ENCODE data around the gene PTPN1.
"Not testable (repeated sequence)": the region's sequence is repeated elsewhere in the genome, so short reads cannot be mapped to it uniquely, and the experiment has no call there.

PTPN1 gene

DNA sequence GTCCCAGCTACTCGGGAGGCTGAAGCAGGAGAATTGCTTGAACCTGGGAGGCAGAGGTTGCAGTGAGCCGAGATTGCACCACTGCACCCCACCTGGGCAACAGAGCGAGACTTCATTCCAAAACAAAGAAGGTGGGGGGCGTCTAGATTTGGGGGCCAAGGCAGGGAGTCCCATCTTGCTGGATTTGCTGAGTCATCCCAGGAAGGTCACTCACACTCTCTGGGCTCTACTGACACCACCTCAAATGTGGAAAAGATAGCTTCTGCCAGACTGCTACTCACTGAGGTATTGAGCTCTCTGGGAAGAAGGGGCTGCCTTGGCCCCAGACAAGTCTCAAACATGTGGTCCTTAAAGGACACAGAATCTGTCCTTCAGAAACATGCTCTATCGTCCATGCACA is 106.8 kb downstream of the PTPN1 start:
- Histone ChIP-seq H4K20me1 (ENCODE audit: control insufficient read depth, insufficient read depth, low read depth, low read length) (no peaks in the 10 kb centered on the region), H3K9me3 (ENCODE audit: control insufficient read depth, insufficient read depth, low read length) (peaks cover 3% of the 10 kb centered on the region; the same call in 1 of the 2 replicates), H3K27ac (ENCODE audit: low read depth, low read length) (no peak overlapping the region), H3F3A (ENCODE audit: control insufficient read depth, insufficient read depth) (no peaks in the 10 kb centered on the region), H3K4me2 (ENCODE audit: low read length) (no peak overlapping the region), H3K36me3 (ENCODE audit: control insufficient read depth, low read length) (no peaks in the 10 kb centered on the region), H3K4me1 (ENCODE audit: control insufficient read depth, low read length) (peaks cover 5% of the 10 kb centered on the region; the same call in 1 of the 2 replicates), H3K79me2 (ENCODE audit: control insufficient read depth, low read length) (no peaks in the 10 kb centered on the region), H3K27me3 (ENCODE audit: control insufficient read depth, low read length) (no peaks in the 10 kb centered on the region; the same call in 1 of the 2 replicates), H3K9me2 (replicated peaks; ENCODE audit: control insufficient read depth, low read length) (no peaks in the 10 kb centered on the region), H3K4me3 (ENCODE audit: low read length) (no peak overlapping the region)
- no peak for TF ChIP-seq EZH2phosphoT487 (IDR thresholded peaks at IDR 0.05; ENCODE audit: borderline replicate concordance, low read length)
- TF ChIP-seq, protein P1, sequence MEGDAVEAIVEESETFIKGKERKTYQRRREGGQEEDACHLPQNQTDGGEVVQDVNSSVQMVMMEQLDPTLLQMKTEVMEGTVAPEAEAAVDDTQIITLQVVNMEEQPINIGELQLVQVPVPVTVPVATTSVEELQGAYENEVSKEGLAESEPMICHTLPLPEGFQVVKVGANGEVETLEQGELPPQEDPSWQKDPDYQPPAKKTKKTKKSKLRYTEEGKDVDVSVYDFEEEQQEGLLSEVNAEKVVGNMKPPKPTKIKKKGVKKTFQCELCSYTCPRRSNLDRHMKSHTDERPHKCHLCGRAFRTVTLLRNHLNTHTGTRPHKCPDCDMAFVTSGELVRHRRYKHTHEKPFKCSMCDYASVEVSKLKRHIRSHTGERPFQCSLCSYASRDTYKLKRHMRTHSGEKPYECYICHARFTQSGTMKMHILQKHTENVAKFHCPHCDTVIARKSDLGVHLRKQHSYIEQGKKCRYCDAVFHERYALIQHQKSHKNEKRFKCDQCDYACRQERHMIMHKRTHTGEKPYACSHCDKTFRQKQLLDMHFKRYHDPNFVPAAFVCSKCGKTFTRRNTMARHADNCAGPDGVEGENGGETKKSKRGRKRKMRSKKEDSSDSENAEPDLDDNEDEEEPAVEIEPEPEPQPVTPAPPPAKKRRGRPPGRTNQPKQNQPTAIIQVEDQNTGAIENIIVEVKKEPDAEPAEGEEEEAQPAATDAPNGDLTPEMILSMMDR (IDR thresholded peaks at IDR 0.05; ENCODE audit: low read depth, low read length, poor library complexity, severe bottlenecking): no peak

DNA sequence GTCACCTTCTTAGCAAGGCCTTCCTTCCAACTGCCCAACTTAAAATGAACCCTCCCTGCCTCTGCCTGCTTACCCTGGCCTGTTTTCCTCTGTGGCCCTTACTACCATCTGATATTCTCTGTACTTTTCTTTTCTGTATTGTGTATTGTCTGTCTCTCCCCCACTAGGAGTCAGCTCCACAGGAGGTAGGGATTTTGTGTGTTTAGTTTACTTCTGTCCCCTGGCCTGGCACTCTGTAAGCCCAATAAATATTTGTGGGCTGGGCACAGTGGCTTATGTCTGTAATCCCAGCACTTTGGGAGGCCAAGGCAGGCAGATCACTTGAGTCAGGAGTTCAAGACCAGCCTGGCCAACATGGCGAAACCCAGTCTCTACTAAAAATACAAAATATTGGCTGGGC is 108.4 kb downstream of the PTPN1 start:
- no peak overlapping the region for H3K4me3 ChIP-seq (ENCODE audit: low read length)
- H3K9me2 ChIP-seq (replicated peaks; ENCODE audit: control insufficient read depth, low read length): no peaks in the 10 kb centered on the region
- no peaks in the 10 kb centered on the region for H3K79me2 ChIP-seq (ENCODE audit: control insufficient read depth, low read length)
- TF ChIP-seq, protein P1 (IDR thresholded peaks at IDR 0.05; ENCODE audit: low read depth, low read length, poor library complexity, severe bottlenecking): no peak
- no peak for TF ChIP-seq EZH2phosphoT487 (IDR thresholded peaks at IDR 0.05; ENCODE audit: borderline replicate concordance, low read length)
- no peak overlapping the region for H3K27ac ChIP-seq (ENCODE audit: low read depth, low read length)
- no peaks in the 10 kb centered on the region; the same call in 1 of the 2 replicates for H3K27me3 ChIP-seq (ENCODE audit: control insufficient read depth, low read length)
- H3F3A ChIP-seq (ENCODE audit: control insufficient read depth, insufficient read depth): no peaks in the 10 kb centered on the region
- H4K20me1 ChIP-seq (ENCODE audit: control insufficient read depth, insufficient read depth, low read depth, low read length): no peaks in the 10 kb centered on the region
- H3K9me3 ChIP-seq (ENCODE audit: control insufficient read depth, insufficient read depth, low read length): peaks cover 3% of the 10 kb centered on the region; the same call in 1 of the 2 replicates
- H3K4me2 ChIP-seq (ENCODE audit: low read length): no peak overlapping the region
- no peaks in the 10 kb centered on the region for H3K36me3 ChIP-seq (ENCODE audit: control insufficient read depth, low read length)
- H3K4me1 ChIP-seq (ENCODE audit: control insufficient read depth, low read length): peaks cover 5% of the 10 kb centered on the region; the same call in 1 of the 2 replicates

DNA sequence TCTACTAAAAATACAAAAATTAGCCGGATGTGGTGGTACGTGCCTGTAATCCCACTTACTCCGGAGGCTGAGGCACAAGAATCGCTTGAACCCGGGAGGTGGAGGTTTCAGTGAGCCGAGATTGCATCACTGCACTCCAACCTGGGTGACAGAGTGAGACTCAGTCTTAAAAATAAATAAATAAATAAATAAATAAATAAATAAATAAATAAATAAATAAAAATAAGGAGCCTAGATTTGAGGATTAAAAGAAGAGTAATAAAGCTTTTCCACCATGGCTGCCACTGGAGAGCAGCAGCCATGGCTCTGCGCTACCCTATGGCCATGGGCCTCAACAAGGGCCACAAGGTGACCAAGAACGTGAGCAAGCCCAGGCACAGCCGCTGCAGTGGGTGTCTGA is 110.3 kb downstream of the PTPN1 start:
- not testable (repeated sequence) for H4K20me1 ChIP-seq (ENCODE audit: control insufficient read depth, insufficient read depth, low read depth, low read length); H3K9me2 ChIP-seq (replicated peaks; ENCODE audit: control insufficient read depth, low read length)

DNA sequence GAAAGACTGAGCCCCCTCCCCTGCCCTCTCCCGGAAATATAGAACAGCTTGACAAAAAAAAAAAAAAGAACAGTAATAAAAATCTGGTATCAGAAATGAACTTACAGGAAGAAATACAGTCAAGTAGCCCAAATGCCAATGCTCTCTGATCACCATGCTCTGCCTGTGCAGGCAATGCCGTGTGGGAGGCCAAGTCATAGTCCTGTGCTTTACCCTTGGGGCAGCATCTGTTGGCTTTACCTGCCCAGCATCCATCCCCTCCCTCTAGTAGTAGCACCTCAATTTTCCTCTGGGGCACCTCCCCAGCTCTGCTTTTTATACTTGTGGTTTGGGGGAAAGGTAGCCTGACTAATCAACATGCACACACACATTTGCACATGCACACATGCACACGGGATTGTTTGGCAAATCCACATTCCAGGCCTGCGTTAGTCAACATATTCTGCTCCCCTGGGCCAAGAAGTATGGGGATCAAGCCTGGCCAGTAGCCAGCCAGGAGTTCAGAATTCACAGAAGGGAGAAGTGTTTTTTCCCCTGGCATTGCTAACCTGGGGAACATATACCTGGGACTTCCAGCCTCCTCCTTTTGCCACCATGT is 111.0 kb downstream of the PTPN1 start:
- H3K9me3 ChIP-seq (ENCODE audit: control insufficient read depth, insufficient read depth, low read length): peaks cover 3% of the 10 kb centered on the region; the same call in 1 of the 2 replicates
- no peaks in the 10 kb centered on the region for H4K20me1 ChIP-seq (ENCODE audit: control insufficient read depth, insufficient read depth, low read depth, low read length)
- H3F3A ChIP-seq (ENCODE audit: control insufficient read depth, insufficient read depth): no peaks in the 10 kb centered on the region
- TF ChIP-seq EZH2phosphoT487 (IDR thresholded peaks at IDR 0.05; ENCODE audit: borderline replicate concordance, low read length): no peak
- TF ChIP-seq, protein P1 (IDR thresholded peaks at IDR 0.05; ENCODE audit: low read depth, low read length, poor library complexity, severe bottlenecking): no peak
- no peak overlapping the region for H3K4me3 ChIP-seq (ENCODE audit: low read length)
- peaks cover 4% of the 10 kb centered on the region; the same call in 1 of the 2 replicates for H3K4me1 ChIP-seq (ENCODE audit: control insufficient read depth, low read length)
- H3K4me2 ChIP-seq (ENCODE audit: low read length): no peak overlapping the region
- no peaks in the 10 kb centered on the region for H3K79me2 ChIP-seq (ENCODE audit: control insufficient read depth, low read length)
- no peaks in the 10 kb centered on the region for H3K36me3 ChIP-seq (ENCODE audit: control insufficient read depth, low read length)
- H3K9me2 ChIP-seq (replicated peaks; ENCODE audit: control insufficient read depth, low read length): no peaks in the 10 kb centered on the region
- no peak overlapping the region for H3K27ac ChIP-seq (ENCODE audit: low read depth, low read length)
- peaks cover 4% of the 10 kb centered on the region; the same call in 1 of the 2 replicates for H3K27me3 ChIP-seq (ENCODE audit: control insufficient read depth, low read length)

More for the DNA sequence above, 110.3 kb downstream of the PTPN1 start:
- not testable (repeated sequence) for H3K27ac ChIP-seq (ENCODE audit: low read depth, low read length); H3K36me3 ChIP-seq (ENCODE audit: control insufficient read depth, low read length); H3K4me1 ChIP-seq (ENCODE audit: control insufficient read depth, low read length); H3K4me2 ChIP-seq (ENCODE audit: low read length); H3K79me2 ChIP-seq (ENCODE audit: control insufficient read depth, low read length); H3F3A ChIP-seq (ENCODE audit: control insufficient read depth, insufficient read depth); H3K9me3 ChIP-seq (ENCODE audit: control insufficient read depth, insufficient read depth, low read length); H3K4me3 ChIP-seq (ENCODE audit: low read length); H3K27me3 ChIP-seq (ENCODE audit: control insufficient read depth, low read length)

All from DOHH2 (cell line).